ENCODE results near the gene ECE1. TPM values are rescaled to one million over a fixed set of nuclear protein-coding genes. Genes with fewer than 3 reads are reported as not detected.
"Not testable (repeated sequence)": the region's sequence is repeated elsewhere in the genome, so short reads cannot be mapped to it uniquely, and the experiment has no call there.

Gene ECE1
- total RNA-seq, 3 donors from 2014 or later: 103 to 161 (median 149) TPM

GRCh38 chr1:21284206-21285054, 5.8 kb downstream of the ECE1 start:
- H3K9me3 ChIP-seq: no peaks in the 10 kb centered on the region
- H3K4me1 ChIP-seq (ENCODE audit: low read depth): peaks cover 36% of the 10 kb centered on the region
- H3K4me3 ChIP-seq: no peak overlapping the region
- DNase-seq (peak in 1 of 3 donors; percentile 54), ATAC-seq (no peak)
- TF ChIP-seq, protein P1, sequence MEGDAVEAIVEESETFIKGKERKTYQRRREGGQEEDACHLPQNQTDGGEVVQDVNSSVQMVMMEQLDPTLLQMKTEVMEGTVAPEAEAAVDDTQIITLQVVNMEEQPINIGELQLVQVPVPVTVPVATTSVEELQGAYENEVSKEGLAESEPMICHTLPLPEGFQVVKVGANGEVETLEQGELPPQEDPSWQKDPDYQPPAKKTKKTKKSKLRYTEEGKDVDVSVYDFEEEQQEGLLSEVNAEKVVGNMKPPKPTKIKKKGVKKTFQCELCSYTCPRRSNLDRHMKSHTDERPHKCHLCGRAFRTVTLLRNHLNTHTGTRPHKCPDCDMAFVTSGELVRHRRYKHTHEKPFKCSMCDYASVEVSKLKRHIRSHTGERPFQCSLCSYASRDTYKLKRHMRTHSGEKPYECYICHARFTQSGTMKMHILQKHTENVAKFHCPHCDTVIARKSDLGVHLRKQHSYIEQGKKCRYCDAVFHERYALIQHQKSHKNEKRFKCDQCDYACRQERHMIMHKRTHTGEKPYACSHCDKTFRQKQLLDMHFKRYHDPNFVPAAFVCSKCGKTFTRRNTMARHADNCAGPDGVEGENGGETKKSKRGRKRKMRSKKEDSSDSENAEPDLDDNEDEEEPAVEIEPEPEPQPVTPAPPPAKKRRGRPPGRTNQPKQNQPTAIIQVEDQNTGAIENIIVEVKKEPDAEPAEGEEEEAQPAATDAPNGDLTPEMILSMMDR (IDR thresholded peaks at IDR 0.05): no peak
- no peaks in the 10 kb centered on the region for H3K36me3 ChIP-seq (ENCODE audit: low read depth)
- intact Hi-C loops (cut with DNase I, micrococcal nuclease): no loop called here

- DNase-seq (peak in 1 of 3 donors; percentile 7), ATAC-seq (no peak)
- H3K4me3 ChIP-seq: no peak overlapping the region
- H3K36me3 ChIP-seq (ENCODE audit: low read depth): no peaks in the 10 kb centered on the region
- H3K9me3 ChIP-seq: no peaks in the 10 kb centered on the region
- TF ChIP-seq, protein P1 (IDR thresholded peaks at IDR 0.05): no peak
- peaks cover 31% of the 10 kb centered on the region for H3K4me1 ChIP-seq (ENCODE audit: low read depth)
- intact Hi-C loops (cut with DNase I, micrococcal nuclease): no loop called here
Observed at GRCh38 chr1:21283524-21283923, 6.7 kb downstream of the ECE1 start.

DNA sequence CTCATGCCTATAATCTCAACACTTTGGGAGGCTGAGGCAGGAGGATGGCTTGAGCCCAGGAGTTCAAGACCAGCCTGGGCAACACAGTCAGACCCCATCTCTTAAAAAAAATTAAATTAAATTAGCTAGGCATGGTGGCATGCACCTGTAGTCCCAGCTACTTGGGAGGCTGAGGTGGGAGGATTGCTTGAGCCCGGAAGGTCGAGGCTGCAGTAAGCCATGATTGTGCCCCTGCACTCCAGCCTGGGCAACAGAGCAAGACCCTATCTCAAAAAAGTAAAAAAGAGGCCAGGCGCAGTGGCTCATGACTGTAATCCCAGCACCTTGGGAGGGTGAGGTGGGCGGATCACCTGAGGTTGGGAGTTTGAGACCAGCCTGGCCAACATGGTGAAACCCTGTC, 8.2 kb downstream of the ECE1 start:
- peak in 1 of 3 donors; percentile 17 for DNase-seq
- H3K36me3 ChIP-seq (ENCODE audit: low read depth); intact Hi-C loops (cut with DNase I, micrococcal nuclease); H3K4me3 ChIP-seq; H3K9me3 ChIP-seq; ATAC-seq: not testable (repeated sequence)
- peaks cover 30% of the 10 kb centered on the region for H3K4me1 ChIP-seq (ENCODE audit: low read depth)

- Histone ChIP-seq H3K9me3 (no peaks in the 10 kb centered on the region), H3K36me3 (ENCODE audit: low read depth) (no peaks in the 10 kb centered on the region), H3K4me3 (no peak overlapping the region), H3K4me1 (ENCODE audit: low read depth) (peaks cover 30% of the 10 kb centered on the region)
- peak; percentile 75 for ATAC-seq
- TF ChIP-seq, protein P1 (IDR thresholded peaks at IDR 0.05): no peak
- intact Hi-C loops (cut with DNase I, micrococcal nuclease): no loop called here
- peak in 2 of 3 donors; percentile 51 to 56 for DNase-seq
Observed at GRCh38 chr1:21280482-21280881, 9.8 kb downstream of the ECE1 start.

DNA sequence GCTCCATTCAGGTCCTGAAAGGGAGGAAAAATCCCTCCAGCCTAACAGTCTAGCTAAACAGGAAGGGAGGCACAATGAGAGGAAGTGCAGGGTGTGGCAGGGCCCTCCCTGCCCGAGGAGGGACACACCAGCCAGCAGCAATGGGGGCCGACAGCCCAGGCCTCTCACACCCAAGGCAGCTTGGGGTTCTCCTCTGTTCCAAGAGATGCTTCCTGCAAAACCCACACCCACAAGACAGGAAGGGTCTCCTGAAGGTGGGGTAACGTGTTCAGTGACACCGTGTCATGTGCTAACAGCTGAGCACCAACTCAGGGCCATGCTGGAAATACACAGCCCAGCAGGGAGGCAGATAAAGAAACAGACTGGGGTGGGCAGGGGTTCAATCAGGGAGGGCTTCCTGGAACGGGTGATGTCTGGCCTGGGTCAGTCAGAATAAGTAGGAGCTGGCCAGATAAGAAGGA, 10.2 kb downstream of the ECE1 start:
- H3K4me1 ChIP-seq (ENCODE audit: low read depth): peaks cover 26% of the 10 kb centered on the region
- H3K9me3 ChIP-seq: no peaks in the 10 kb centered on the region
- H3K4me3 ChIP-seq: no peak overlapping the region
- intact Hi-C loops (cut with DNase I, micrococcal nuclease): no loop called here
- DNase-seq: peak in 2 of 3 donors; percentile 52 to 72
- TF ChIP-seq, protein P1 (IDR thresholded peaks at IDR 0.05): no peak
- ATAC-seq: peak; percentile 89
- H3K36me3 ChIP-seq (ENCODE audit: low read depth): no peaks in the 10 kb centered on the region

Measured in mucosa of descending colon (tissue), 3 donors.